AG09319 (cell line): ENCODE data around the gene CMKLR1.

ENCODE experiments used
- DNase-seq: peaks from one replicate; pipeline ENCODE4 v3.0.0-alpha.2; 2010; ENCODE audit warnings: low read depth; ENCODE audit errors: extremely low read depth
- TF ChIP-seq, protein P1 (sequence below): IDR thresholded peaks from 2 replicates; pipeline ENCODE4 v1.5.1; 2011; ENCODE audit warnings: low read depth, mild to moderate bottlenecking, inconsistent platforms, low read length, moderate library complexity

Gene CMKLR1

DNA sequence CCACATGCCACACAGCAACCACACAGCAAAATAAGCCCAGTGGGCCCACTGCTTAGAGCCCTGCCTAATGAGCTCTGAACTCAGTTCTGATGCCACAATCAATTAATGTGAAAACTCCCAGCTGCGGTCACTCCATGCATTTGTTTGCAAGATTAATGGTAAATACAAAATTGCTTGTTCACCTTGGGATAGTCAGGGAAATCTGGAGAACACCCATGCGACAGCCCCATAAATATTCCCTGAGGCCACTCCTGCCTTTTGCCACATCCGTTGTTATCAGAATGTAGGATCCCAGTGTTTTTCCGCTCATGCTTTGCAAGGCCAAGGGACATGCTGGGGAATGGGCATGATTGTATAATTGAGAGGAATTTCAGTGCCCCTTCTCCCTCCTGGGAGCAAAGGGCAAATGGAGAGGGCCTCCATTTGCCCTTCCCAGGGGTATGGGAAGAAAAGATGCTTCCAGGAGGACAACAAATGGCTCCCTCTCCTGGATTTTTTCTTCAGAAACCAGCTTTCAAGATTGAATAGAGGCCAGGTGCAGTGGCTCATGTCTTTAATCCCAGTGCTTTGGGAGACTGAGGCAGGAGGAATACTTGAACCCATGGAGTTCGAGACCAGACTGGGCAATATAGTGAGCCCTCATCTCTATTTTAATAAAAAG, 30.8 kb upstream of the CMKLR1 start:
- TF ChIP-seq, protein P1, sequence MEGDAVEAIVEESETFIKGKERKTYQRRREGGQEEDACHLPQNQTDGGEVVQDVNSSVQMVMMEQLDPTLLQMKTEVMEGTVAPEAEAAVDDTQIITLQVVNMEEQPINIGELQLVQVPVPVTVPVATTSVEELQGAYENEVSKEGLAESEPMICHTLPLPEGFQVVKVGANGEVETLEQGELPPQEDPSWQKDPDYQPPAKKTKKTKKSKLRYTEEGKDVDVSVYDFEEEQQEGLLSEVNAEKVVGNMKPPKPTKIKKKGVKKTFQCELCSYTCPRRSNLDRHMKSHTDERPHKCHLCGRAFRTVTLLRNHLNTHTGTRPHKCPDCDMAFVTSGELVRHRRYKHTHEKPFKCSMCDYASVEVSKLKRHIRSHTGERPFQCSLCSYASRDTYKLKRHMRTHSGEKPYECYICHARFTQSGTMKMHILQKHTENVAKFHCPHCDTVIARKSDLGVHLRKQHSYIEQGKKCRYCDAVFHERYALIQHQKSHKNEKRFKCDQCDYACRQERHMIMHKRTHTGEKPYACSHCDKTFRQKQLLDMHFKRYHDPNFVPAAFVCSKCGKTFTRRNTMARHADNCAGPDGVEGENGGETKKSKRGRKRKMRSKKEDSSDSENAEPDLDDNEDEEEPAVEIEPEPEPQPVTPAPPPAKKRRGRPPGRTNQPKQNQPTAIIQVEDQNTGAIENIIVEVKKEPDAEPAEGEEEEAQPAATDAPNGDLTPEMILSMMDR = no peak

DNA sequence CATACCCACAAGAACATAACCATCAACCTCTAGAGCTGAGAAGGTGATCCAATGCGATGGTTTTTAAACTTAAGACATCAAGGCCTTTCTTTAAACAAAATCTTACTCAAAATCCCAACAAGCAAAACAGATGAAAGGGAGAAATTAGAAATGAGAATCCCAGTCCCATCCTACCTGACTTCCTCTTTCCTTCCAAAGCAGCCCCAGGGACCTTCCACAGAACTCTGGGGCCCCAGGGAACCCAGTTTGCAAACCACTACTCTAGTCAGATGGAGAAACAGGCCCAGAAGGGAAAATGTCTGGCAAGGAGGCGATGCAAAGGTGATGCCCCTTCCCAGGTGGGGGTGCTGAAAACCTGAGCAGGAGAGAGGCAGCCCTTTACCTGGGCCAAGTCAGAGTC, 29.0 kb upstream of the CMKLR1 start:
- TF ChIP-seq, protein P1 = no peak
- DNase-seq = no peak

More for the DNA sequence above, 30.8 kb upstream of the CMKLR1 start:
- DNase-seq = no peak

- DNase-seq = peak; percentile 57
- TF ChIP-seq, protein P1 = no peak
These were observed 28.3 kb upstream of the CMKLR1 start for GRCh38 chr12:108367436-108367835.

- TF ChIP-seq, protein P1 = no peak
- no peak for DNase-seq
These were observed 26.2 kb upstream of the CMKLR1 start for GRCh38 chr12:108365324-108365723.

GRCh38 chr12:108364879-108365278, 25.8 kb upstream of the CMKLR1 start:
- TF ChIP-seq, protein P1 = no peak
- DNase-seq = no peak

- DNase-seq = no peak
- TF ChIP-seq, protein P1 = no peak
These were observed 24.5 kb upstream of the CMKLR1 start for GRCh38 chr12:108363565-108363964.

GRCh38 chr12:108363165-108363564, 24.1 kb upstream of the CMKLR1 start:
- TF ChIP-seq, protein P1 = no peak
- DNase-seq = no peak
